HG03378 (cell line): ENCODE results near the gene CYP26B1.

Source experiments
- ATAC-seq: cut with Tn5 transposase; IDR thresholded peaks from one replicate; pipeline ENCODE4 v1.9.1; 2021; ENCODE audit warnings: mild to moderate bottlenecking, moderate library complexity; ENCODE audit not compliant: unreplicated experiment

Gene CYP26B1

DNA sequence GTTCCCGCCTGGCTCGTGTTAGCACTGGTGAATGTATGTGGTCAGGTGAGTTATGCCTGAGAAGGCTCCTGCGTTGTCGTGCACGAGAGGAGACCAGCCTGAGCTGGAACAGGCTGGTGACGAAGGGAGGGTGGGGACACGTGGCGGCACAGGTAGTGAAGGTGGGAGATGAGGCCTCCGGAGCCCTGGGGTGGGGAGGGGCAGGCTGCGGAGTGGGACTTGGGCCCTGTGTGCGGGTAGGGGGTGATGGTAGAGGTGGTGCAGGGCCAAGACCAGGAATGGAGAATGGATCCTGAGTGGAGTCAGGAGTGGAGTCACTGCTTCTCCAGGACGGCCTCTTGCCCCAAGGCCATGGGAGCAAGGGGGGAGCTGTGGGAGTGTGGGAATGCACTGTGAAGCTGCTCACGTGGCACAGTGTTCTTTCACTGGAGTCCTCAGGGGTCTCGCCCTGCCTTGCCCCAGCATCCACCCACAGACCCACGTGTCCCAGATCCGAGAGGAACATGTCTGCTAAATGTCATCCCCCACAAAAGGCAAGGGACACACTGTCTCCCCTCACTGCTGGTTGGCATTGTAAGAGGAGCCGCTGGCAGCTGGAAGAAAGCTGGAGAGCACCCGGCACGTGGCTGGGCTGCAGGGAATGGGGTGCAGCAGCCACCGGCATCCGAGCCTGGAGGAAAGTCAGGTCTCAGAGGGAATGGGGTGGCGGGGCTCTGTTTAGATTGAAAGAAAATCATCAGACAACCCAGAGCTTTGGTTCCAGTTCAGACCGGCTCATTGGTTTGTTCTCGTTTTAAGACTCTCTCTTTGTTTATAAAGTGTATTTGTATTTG is 63.7 kb downstream of the CYP26B1 start:
- ATAC-seq: no peak

DNA sequence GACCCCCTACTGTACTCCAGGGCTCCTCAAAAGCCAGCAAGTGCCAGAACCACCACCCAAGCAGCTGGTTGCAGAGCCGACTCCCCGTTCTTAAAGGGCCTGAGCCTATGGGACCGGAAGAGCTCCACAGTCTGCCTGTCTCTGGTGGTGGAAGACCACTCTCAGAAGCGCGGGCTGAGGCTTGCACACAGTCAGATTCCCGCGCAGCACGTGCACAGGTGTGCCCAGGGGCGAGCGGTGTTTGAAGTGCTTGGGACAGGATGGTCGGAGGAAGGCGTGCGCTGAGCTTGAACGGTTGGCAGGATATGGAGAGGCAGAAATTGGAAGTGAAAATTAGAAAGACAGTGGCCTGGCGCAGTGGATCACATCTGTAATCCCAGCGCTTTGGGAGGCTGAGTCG is 64.8 kb downstream of the CYP26B1 start:
- ATAC-seq: no peak

GRCh38 chr2:72082021-72082601 is 65.6 kb downstream of the CYP26B1 start:
- ATAC-seq: no peak

GRCh38 chr2:72081451-72081850 is 66.2 kb downstream of the CYP26B1 start:
- ATAC-seq: no peak

- no peak for ATAC-seq
Observed at GRCh38 chr2:72080286-72081145, 67.1 kb downstream of the CYP26B1 start.
